H9 (cell line): ENCODE measurements around the gene VPS13A. TPM values are rescaled to one million over a fixed set of nuclear protein-coding genes. Genes with fewer than 3 reads are reported as not detected.

ENCODE experiments used
- DNase-seq: peaks from one replicate; pipeline ENCODE4 v3.0.0-alpha.2; 2017
- H2AFZ ChIP-seq: one replicate; pipeline ENCODE4 v1.6.1; 2013; ENCODE audit warnings: mild to moderate bottlenecking, low read length, control low read depth, moderate library complexity
- H2AK5ac ChIP-seq: 2 replicates; pipeline ENCODE4 v1.6.1; 2013; ENCODE audit warnings: low read length, control low read depth, mixed read lengths; ENCODE audit not compliant: insufficient read length
- H2BK120ac ChIP-seq: one replicate; pipeline ENCODE4 v1.6.1; 2013; ENCODE audit warnings: low read depth, mild to moderate bottlenecking, low read length, control low read depth, inconsistent platforms; ENCODE audit not compliant: poor library complexity, severe bottlenecking
- H2BK12ac ChIP-seq: 2 replicates; pipeline ENCODE4 v1.6.1; 2013; ENCODE audit warnings: low read length, control low read depth, mixed read lengths, low read depth; ENCODE audit not compliant: insufficient read length
- H2BK15ac ChIP-seq: 2 replicates; pipeline ENCODE4 v1.6.1; 2013; ENCODE audit warnings: low read depth, low read length, control low read depth
- H2BK20ac ChIP-seq: one replicate; pipeline ENCODE4 v1.6.1; 2013; ENCODE audit warnings: low read depth, mild to moderate bottlenecking, low read length, control low read depth, inconsistent platforms; ENCODE audit not compliant: poor library complexity, severe bottlenecking
- H2BK5ac ChIP-seq: 2 replicates; pipeline ENCODE4 v1.6.1; 2013; ENCODE audit warnings: low read length, control low read depth, mixed read lengths; ENCODE audit not compliant: insufficient read length
- H3K14ac ChIP-seq: 2 replicates; pipeline ENCODE4 v1.6.1; 2013; ENCODE audit warnings: low read length, control low read depth; ENCODE audit not compliant: insufficient read depth
- H3K18ac ChIP-seq: 2 replicates; pipeline ENCODE4 v1.6.1; 2013; ENCODE audit warnings: low read depth, mild to moderate bottlenecking, mixed read lengths, low read length, control low read depth; ENCODE audit not compliant: insufficient read length
- H3K23ac ChIP-seq: 2 replicates; pipeline ENCODE4 v1.6.1; 2013; ENCODE audit warnings: low read length, control low read depth, mixed read lengths, low read depth; ENCODE audit not compliant: insufficient read length
- H3K23me2 ChIP-seq: 2 replicates; pipeline ENCODE4 v1.6.1; 2013; ENCODE audit warnings: low read depth, mild to moderate bottlenecking, mixed read lengths, low read length, control low read depth; ENCODE audit not compliant: insufficient read length, poor library complexity, severe bottlenecking
- H3K27ac ChIP-seq: 2 replicates; pipeline ENCODE4 v1.5.1; 2013; ENCODE audit warnings: low read length, control low read depth, mixed read lengths, low read depth; ENCODE audit not compliant: insufficient read length
- H3K27me3 ChIP-seq: 2 replicates; pipeline ENCODE4 v1.6.1; 2013; ENCODE audit warnings: low read length, control low read depth, inconsistent platforms; ENCODE audit not compliant: insufficient read depth
- H3K4ac ChIP-seq: 2 replicates; pipeline ENCODE4 v1.6.1; 2013; ENCODE audit warnings: low read depth, mild to moderate bottlenecking, control low read depth, inconsistent platforms, low read length, moderate library complexity
- H3K4me1 ChIP-seq: 2 replicates; pipeline ENCODE4 v1.6.1; 2013; ENCODE audit warnings: low read length, control low read depth, inconsistent platforms; ENCODE audit not compliant: insufficient read depth
- H3K4me2 ChIP-seq: 2 replicates; pipeline ENCODE4 v1.6.1; 2013; ENCODE audit warnings: low read length, control low read depth, mixed read lengths; ENCODE audit not compliant: insufficient read length, insufficient read depth
- H3K56ac ChIP-seq: 2 replicates; pipeline ENCODE4 v1.6.1; 2013; ENCODE audit warnings: low read depth, mild to moderate bottlenecking, mixed read lengths, low read length, control low read depth; ENCODE audit not compliant: insufficient read length
- H3K79me1 ChIP-seq: 2 replicates; pipeline ENCODE4 v1.6.1; 2013; ENCODE audit warnings: low read depth, mild to moderate bottlenecking, moderate library complexity, low read length, control low read depth, inconsistent platforms; ENCODE audit not compliant: insufficient read depth, poor library complexity, severe bottlenecking
- H3K79me2 ChIP-seq: 2 replicates; pipeline ENCODE4 v1.6.1; 2013; ENCODE audit warnings: low read length, control low read depth, inconsistent platforms; ENCODE audit not compliant: insufficient read depth
- H3K9ac ChIP-seq: 2 replicates; pipeline ENCODE4 v1.6.1; 2013; ENCODE audit warnings: low read length, control low read depth, mixed read lengths; ENCODE audit not compliant: insufficient read length; ENCODE audit errors: extremely low read depth
- H3K9me3 ChIP-seq: one replicate; pipeline ENCODE4 v1.6.1; 2013; ENCODE audit warnings: low read depth, low read length, inconsistent platforms; ENCODE audit not compliant: control insufficient read depth
- H3T11ph ChIP-seq: one replicate; pipeline ENCODE4 v1.6.1; 2013; ENCODE audit warnings: mild to moderate bottlenecking, low read length, control low read depth, inconsistent platforms
- H4K20me1 ChIP-seq: one replicate; pipeline ENCODE4 v1.6.1; 2013; ENCODE audit not compliant: control insufficient read depth, insufficient read length, insufficient read depth
- H4K5ac ChIP-seq: 2 replicates; pipeline ENCODE4 v1.6.1; 2013; ENCODE audit warnings: low read depth, mild to moderate bottlenecking, mixed read lengths, low read length, control low read depth; ENCODE audit not compliant: insufficient read length
- H4K8ac ChIP-seq: replicated peaks from 2 replicates; pipeline ENCODE4 v1.6.1; 2013; ENCODE audit warnings: low read length, control low read depth, mixed read lengths, low read depth; ENCODE audit not compliant: insufficient read length
- H4K91ac ChIP-seq: 2 replicates; pipeline ENCODE4 v1.6.1; 2013; ENCODE audit warnings: low read depth, mild to moderate bottlenecking, moderate library complexity, mixed read lengths, low read length, control low read depth; ENCODE audit not compliant: insufficient read length
- H3K27ac Mint-ChIP-seq, 3 experiments: 2 replicates in 2 of 3; 3 replicates in 1 of 3; pipeline ENCODE4 v1.8.0; 2020 to 2021; ENCODE audit warnings: mixed read lengths in 3 of 3, mild to moderate bottlenecking in 1 of 3, moderate library complexity in 1 of 3
- H3K27me3 Mint-ChIP-seq: 2 replicates; pipeline ENCODE4 v1.8.0; 2021; ENCODE audit warnings: low read depth, mild to moderate bottlenecking, moderate library complexity, mixed read lengths
- H3K36me3 Mint-ChIP-seq, 3 experiments: 2 replicates in 2 of 3; 3 replicates in 1 of 3; pipeline ENCODE4 v1.8.0; 2020 to 2021; ENCODE audit warnings: low read depth in 3 of 3, mixed read lengths in 3 of 3; ENCODE audit not compliant: insufficient read depth in 1 of 3
- H3K4me1 Mint-ChIP-seq, 2 experiments: 2 replicates each; pipeline ENCODE4 v1.8.0; 2020; ENCODE audit warnings: mixed read lengths in 2 of 2
- H3K4me3 Mint-ChIP-seq, 2 experiments: 2 replicates in 1 of 2; 3 replicates in 1 of 2; pipeline ENCODE4 v1.8.0; 2020 to 2021; ENCODE audit warnings: mild to moderate bottlenecking in 2 of 2, mixed read lengths in 2 of 2, moderate library complexity in 1 of 2
- H3K9me3 Mint-ChIP-seq, 2 experiments: 2 replicates in 1 of 2; 3 replicates in 1 of 2; pipeline ENCODE4 v1.8.0; 2020; ENCODE audit warnings: mild to moderate bottlenecking in 2 of 2, mixed read lengths in 2 of 2, moderate library complexity in 1 of 2
- CTCF ChIP-seq: fragments of 200-600 bp; sonication (generic); conservative IDR thresholded peaks from 3 replicates; pipeline ENCODE4 v1.8.0; 2021; ENCODE audit warnings: antibody characterized with exemption, mild to moderate bottlenecking
- WGBS: extraction: QIAGEN DNeasy Blood & Tissue Kit; methylation state at CpG from one replicate; pipeline ENCODE4 v1.1.7; 2013; ENCODE audit warnings: missing lambda C conversion rate, low lambda C conversion rate, mixed read lengths; ENCODE audit not compliant: insufficient read length; ENCODE audit errors: extremely low coverage; 5-methylcytosine and 5-hydroxymethylcytosine counted together
- total RNA-seq: library from RNA; stranded (reverse); gene quantifications from 2 replicates; pipeline ENCODE4 v1.2.1, GENCODE V29; 2021

VPS13A gene
- total RNA-seq, 1 experiment from 2014 or later = 34.0 TPM

DNA sequence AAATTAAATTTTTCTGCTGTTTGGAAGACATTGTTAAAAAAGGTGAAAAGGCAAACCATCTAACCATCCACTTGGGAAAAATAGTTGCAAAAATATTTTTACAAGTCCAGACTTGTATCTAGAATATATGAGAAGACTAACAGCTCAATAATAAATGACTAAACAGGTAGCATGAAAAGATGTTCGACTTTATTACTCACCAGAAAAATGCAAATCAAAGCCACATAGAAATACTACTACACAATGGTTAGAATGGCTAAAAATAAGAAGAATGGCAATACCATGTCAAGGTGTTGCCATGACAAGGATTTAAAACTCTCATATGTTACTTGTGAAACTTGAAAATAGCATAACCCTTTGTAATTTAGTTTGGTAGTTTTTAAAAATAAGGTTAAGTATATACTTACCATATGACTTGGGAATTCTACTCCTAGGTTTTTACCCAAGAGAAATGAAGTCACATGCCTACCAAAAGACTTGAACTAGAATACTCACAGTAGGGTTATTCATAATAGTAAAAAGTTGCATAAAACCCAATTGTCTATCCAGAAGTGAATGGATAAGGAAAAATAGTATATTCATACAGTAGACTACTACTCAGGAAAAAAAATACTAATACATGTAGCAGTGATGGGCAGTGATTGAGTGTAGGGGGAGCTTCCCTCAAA, 93.8 kb downstream of the VPS13A start:
- Histone ChIP-seq H3K14ac (no peak overlapping the region), H4K91ac (no peak overlapping the region), H2BK5ac (no peak overlapping the region), H2AFZ (no peak overlapping the region), H2BK20ac (no peak overlapping the region), H3K18ac (no peak overlapping the region), H2BK15ac (no peak overlapping the region), H3T11ph (no peak overlapping the region), H2AK5ac (no peak overlapping the region), H3K4me1 (peaks cover 3% of the 10 kb centered on the region; the same call in 1 of the 2 replicates), H3K4ac (no peak overlapping the region), H3K56ac (no peak overlapping the region), H4K5ac (no peak overlapping the region), H3K23me2 (no peaks in the 10 kb centered on the region), H3K9ac (no peak overlapping the region), H3K79me2 (no peaks in the 10 kb centered on the region; the same call in 1 of the 2 replicates), H2BK120ac (no peak overlapping the region), H3K79me1 (no peaks in the 10 kb centered on the region), H3K27me3 (no peaks in the 10 kb centered on the region), H4K8ac (no peak overlapping the region), H3K4me2 (no peak overlapping the region), H4K20me1 (no peaks in the 10 kb centered on the region), H2BK12ac (no peak overlapping the region), H3K23ac (no peak overlapping the region), H3K9me3 (no peaks in the 10 kb centered on the region), H3K27ac (no peak overlapping the region)
- peaks cover 25 to 34% of the 10 kb centered on the region in 2 experiments for H3K4me1 Mint-ChIP-seq
- H3K27me3 Mint-ChIP-seq = no peaks in the 10 kb centered on the region
- peaks cover 11 to 22% (median 16%) of the 10 kb centered on the region in 3 experiments for H3K36me3 Mint-ChIP-seq
- no CpG with 5 or more reads among the region's 1 CpG for WGBS
- peaks cover 2 to 7% of the 10 kb centered on the region in 2 experiments for H3K9me3 Mint-ChIP-seq
- no peak for DNase-seq
- no peak overlapping the region for H3K4me3 Mint-ChIP-seq
- H3K27ac Mint-ChIP-seq = no peak overlapping the region
- no peak for TF ChIP-seq CTCF
